H1 (cell line): ENCODE data around the gene LRRK1. TPM values are rescaled to one million over a fixed set of nuclear protein-coding genes. Genes with fewer than 3 reads are reported as not detected.

Experiments used
- polyA plus RNA-seq, 7 experiments: library from polyadenylated mRNA; depleted of rRNA in 3 of 7; stranded (reverse) in 5 of 7; unstranded in 2 of 7; fragments of >200 nt in 5 of 7; fragments of 200-250 nt in 2 of 7; gene quantifications; 1 replicate in 5 of 7; 2 replicates in 1 of 7; 4 replicates in 1 of 7; pipeline versions ENCODE4 v1.2.1 to v1.2.3, GENCODE V29; 2011 to 2013; ENCODE audit warnings: missing spikeins in 2 of 7, mixed read lengths in 2 of 7
- total RNA-seq: library from RNA; stranded (reverse); fragmentation: NEBNext Ultra II Directional; extraction: Animal tissue kit (Norgen Biotek cat#: 25700); gene quantifications from 2 replicates; pipeline ENCODE4 v1.2.1, GENCODE V29; 2021
- TF ChIP-seq, protein P1 (sequence below): fragments of 300-600 bp; sonication (generic); IDR thresholded peaks from 2 replicates; pipeline ENCODE4 v1.7.1; 2012; ENCODE audit warnings: low read length, moderate library complexity, mild to moderate bottlenecking, inconsistent platforms; ENCODE audit not compliant: insufficient replicate concordance

LRRK1 gene
- total and polyA plus RNA-seq, 2 of the 8 experiments (the other 6 are each of a cell fraction or from before 2014, with no cell fraction given): 1.2 to 3.6 TPM

DNA sequence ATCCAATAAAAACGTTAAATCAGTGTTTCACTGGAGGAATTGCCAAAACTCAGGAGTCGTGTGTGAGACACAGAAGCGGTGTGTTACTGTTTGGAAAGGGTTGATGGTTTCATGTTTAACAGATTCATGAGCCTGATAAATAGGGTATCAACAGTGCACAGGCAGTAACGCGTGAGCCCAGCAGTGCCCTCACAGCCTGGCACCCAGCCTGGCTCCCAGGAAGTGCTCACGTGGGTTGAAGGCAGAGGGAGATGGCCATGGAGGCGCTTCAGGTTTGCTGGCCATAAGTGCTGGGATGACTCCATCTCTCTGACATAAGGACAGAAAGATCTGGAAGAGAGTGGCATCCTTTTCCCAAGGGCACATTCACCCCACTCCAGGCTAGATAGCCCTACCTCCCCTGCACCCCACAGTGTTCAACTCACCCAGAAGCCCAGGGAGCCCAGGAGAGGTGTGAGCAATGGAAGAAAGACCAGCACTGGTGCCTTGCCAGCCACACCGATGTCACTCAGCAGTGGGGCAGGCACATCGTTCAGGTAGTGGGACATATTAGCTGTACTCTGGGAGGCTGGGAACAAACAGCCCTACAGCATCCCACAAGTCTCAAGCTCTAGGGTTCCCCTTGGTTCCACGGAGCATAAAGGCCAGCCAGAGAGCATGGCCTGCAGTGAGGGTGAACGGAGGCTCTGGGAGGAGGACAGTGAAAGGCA is 164.3 kb downstream of the LRRK1 start (continued):
- TF ChIP-seq, protein P1, sequence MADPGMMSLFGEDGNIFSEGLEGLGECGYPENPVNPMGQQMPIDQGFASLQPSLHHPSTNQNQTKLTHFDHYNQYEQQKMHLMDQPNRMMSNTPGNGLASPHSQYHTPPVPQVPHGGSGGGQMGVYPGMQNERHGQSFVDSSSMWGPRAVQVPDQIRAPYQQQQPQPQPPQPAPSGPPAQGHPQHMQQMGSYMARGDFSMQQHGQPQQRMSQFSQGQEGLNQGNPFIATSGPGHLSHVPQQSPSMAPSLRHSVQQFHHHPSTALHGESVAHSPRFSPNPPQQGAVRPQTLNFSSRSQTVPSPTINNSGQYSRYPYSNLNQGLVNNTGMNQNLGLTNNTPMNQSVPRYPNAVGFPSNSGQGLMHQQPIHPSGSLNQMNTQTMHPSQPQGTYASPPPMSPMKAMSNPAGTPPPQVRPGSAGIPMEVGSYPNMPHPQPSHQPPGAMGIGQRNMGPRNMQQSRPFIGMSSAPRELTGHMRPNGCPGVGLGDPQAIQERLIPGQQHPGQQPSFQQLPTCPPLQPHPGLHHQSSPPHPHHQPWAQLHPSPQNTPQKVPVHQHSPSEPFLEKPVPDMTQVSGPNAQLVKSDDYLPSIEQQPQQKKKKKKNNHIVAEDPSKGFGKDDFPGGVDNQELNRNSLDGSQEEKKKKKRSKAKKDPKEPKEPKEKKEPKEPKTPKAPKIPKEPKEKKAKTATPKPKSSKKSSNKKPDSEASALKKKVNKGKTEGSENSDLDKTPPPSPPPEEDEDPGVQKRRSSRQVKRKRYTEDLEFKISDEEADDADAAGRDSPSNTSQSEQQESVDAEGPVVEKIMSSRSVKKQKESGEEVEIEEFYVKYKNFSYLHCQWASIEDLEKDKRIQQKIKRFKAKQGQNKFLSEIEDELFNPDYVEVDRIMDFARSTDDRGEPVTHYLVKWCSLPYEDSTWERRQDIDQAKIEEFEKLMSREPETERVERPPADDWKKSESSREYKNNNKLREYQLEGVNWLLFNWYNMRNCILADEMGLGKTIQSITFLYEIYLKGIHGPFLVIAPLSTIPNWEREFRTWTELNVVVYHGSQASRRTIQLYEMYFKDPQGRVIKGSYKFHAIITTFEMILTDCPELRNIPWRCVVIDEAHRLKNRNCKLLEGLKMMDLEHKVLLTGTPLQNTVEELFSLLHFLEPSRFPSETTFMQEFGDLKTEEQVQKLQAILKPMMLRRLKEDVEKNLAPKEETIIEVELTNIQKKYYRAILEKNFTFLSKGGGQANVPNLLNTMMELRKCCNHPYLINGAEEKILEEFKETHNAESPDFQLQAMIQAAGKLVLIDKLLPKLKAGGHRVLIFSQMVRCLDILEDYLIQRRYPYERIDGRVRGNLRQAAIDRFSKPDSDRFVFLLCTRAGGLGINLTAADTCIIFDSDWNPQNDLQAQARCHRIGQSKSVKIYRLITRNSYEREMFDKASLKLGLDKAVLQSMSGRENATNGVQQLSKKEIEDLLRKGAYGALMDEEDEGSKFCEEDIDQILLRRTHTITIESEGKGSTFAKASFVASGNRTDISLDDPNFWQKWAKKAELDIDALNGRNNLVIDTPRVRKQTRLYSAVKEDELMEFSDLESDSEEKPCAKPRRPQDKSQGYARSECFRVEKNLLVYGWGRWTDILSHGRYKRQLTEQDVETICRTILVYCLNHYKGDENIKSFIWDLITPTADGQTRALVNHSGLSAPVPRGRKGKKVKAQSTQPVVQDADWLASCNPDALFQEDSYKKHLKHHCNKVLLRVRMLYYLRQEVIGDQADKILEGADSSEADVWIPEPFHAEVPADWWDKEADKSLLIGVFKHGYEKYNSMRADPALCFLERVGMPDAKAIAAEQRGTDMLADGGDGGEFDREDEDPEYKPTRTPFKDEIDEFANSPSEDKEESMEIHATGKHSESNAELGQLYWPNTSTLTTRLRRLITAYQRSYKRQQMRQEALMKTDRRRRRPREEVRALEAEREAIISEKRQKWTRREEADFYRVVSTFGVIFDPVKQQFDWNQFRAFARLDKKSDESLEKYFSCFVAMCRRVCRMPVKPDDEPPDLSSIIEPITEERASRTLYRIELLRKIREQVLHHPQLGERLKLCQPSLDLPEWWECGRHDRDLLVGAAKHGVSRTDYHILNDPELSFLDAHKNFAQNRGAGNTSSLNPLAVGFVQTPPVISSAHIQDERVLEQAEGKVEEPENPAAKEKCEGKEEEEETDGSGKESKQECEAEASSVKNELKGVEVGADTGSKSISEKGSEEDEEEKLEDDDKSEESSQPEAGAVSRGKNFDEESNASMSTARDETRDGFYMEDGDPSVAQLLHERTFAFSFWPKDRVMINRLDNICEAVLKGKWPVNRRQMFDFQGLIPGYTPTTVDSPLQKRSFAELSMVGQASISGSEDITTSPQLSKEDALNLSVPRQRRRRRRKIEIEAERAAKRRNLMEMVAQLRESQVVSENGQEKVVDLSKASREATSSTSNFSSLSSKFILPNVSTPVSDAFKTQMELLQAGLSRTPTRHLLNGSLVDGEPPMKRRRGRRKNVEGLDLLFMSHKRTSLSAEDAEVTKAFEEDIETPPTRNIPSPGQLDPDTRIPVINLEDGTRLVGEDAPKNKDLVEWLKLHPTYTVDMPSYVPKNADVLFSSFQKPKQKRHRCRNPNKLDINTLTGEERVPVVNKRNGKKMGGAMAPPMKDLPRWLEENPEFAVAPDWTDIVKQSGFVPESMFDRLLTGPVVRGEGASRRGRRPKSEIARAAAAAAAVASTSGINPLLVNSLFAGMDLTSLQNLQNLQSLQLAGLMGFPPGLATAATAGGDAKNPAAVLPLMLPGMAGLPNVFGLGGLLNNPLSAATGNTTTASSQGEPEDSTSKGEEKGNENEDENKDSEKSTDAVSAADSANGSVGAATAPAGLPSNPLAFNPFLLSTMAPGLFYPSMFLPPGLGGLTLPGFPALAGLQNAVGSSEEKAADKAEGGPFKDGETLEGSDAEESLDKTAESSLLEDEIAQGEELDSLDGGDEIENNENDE: no peak
